HepG2 (cell line): ENCODE data around the gene GALNT17. TPM values are rescaled to one million over a fixed set of nuclear protein-coding genes. Genes with fewer than 3 reads are reported as not detected.

Experiments used
- ATAC-seq: fragments of 200-7000 bp; cut with Tn5 transposase; 3 replicates; pipeline ENCODE4 v1.9.1; 2020; ENCODE audit warnings: mild to moderate bottlenecking, moderate library complexity
- BruUV-seq: library from RNA; stranded (reverse); fragments of 400-500 nt; replicated peaks from 2 replicates; lab custom pipeline; 2021; lab: Mats Ljungman, UMichigan
- CTCF ChIA-PET: fragments of 300-600 bp; formaldehyde crosslinking; extraction: SDS; loops from one replicate; lab custom pipeline; 2021; ENCODE audit warnings: low total read pairs, inconsistent platforms, low intra/inter-chr PET ratio; lab: Yijun Ruan, JAX
- POLR2A ChIA-PET: fragments of 350-600 bp; sonication (Branson Sonifier 250); formaldehyde crosslinking; loops from one replicate; lab custom pipeline; 2020; ENCODE audit warnings: antibody characterized with exemption, inconsistent platforms; lab: Yijun Ruan, JAX
- DNase-seq: peaks from one replicate; pipeline ENCODE4 v3.0.0-alpha.2; 2015; ENCODE audit warnings: low spot score
- FAIRE-seq: peaks from 3 replicates; lab custom pipeline; 2011; peaks lifted over from hg19 to GRCh38; lab: Jason Lieb, UNC
- H2AFZ ChIP-seq: one replicate; pipeline ENCODE4 v1.6.1; 2011; ENCODE audit warnings: low read length, inconsistent platforms
- H3K27ac ChIP-seq: fragments of 300-600 bp; 3 replicates; pipeline ENCODE4 v1.8.0; 2011; ENCODE audit warnings: mixed run types, mild to moderate bottlenecking, mixed read lengths, low read length, inconsistent platforms; ENCODE audit not compliant: insufficient read depth; ENCODE audit errors: extremely low read length
- H3K27me3 ChIP-seq, 2 experiments: fragments of 200-600 bp in 1 of 2; 2 replicates in 1 of 2; 3 replicates in 1 of 2; pipeline versions ENCODE4 v1.6.0 to v1.8.0; 2011; ENCODE audit warnings: low read length in 2 of 2, mild to moderate bottlenecking in 2 of 2, moderate library complexity in 2 of 2, inconsistent platforms in 1 of 2; ENCODE audit not compliant: insufficient read depth in 2 of 2, control insufficient read depth in 1 of 2
- H3K36me3 ChIP-seq, 2 experiments: fragments of 200-600 bp in 1 of 2; replicated peaks in 1 of 2; 2 replicates in 1 of 2; 3 replicates in 1 of 2; pipeline versions ENCODE4 v1.5.1 to v1.8.0; 2011; ENCODE audit warnings: low read length in 2 of 2, inconsistent platforms in 1 of 2; ENCODE audit not compliant: insufficient read depth in 2 of 2, control insufficient read depth in 1 of 2
- H3K4me1 ChIP-seq: 2 replicates; pipeline ENCODE4 v1.5.1; 2012; ENCODE audit warnings: low read length, inconsistent platforms; ENCODE audit not compliant: insufficient read depth
- H3K4me2 ChIP-seq: 2 replicates; pipeline ENCODE4 v1.6.0; 2011; ENCODE audit warnings: low read depth, low read length, inconsistent platforms
- H3K4me3 ChIP-seq, 3 experiments: fragments of 200-600 bp in 1 of 3; sonication (generic), shearing (Covaris generic) in 1 of 3; replicated peaks in 1 of 3; 2 replicates each; pipeline ENCODE4 v1.5.1; 2011 to 2016; ENCODE audit warnings: low read length in 3 of 3, inconsistent platforms in 2 of 3, low read depth in 2 of 3, mild to moderate bottlenecking in 2 of 3, control low read depth in 1 of 3, mixed read lengths in 1 of 3; ENCODE audit not compliant: insufficient read depth in 1 of 3
- H3K79me2 ChIP-seq: one replicate; pipeline ENCODE4 v1.6.1; 2011; ENCODE audit warnings: low read length, inconsistent platforms; ENCODE audit not compliant: insufficient read depth
- H3K9ac ChIP-seq: 2 replicates; pipeline ENCODE4 v1.6.0; 2011; ENCODE audit warnings: mild to moderate bottlenecking, low read depth, low read length, inconsistent platforms; ENCODE audit not compliant: insufficient read depth
- H3K9me3 ChIP-seq: 2 replicates; pipeline ENCODE4 v1.5.1; 2012; ENCODE audit warnings: mild to moderate bottlenecking, low read length
- H4K20me1 ChIP-seq: 2 replicates; pipeline ENCODE4 v1.6.0; 2011; ENCODE audit warnings: inconsistent platforms, mild to moderate bottlenecking, low read length, moderate library complexity; ENCODE audit not compliant: insufficient read depth
- FOSL2 ChIP-seq: sonication (generic); formaldehyde crosslinking; IDR thresholded peaks from 2 replicates; pipeline ENCODE4 v1.4.0; 2020; ENCODE audit warnings: missing genetic modification reagents
- NCOA5 ChIP-seq: sonication (generic); formaldehyde crosslinking; IDR thresholded peaks from 2 replicates; pipeline ENCODE4 v1.4.0; 2020; ENCODE audit warnings: missing genetic modification reagents
- TIGD3 ChIP-seq: sonication (generic); formaldehyde crosslinking; IDR thresholded peaks from 2 replicates; pipeline ENCODE4 v1.5.1; 2020; ENCODE audit warnings: mild to moderate bottlenecking, missing genetic modification reagents, borderline replicate concordance
- XBP1 ChIP-seq: sonication (generic); formaldehyde crosslinking; IDR thresholded peaks from 2 replicates; pipeline ENCODE4 v1.5.0; 2020; ENCODE audit warnings: missing genetic modification reagents
- ZMAT5 ChIP-seq: sonication (generic); formaldehyde crosslinking; IDR thresholded peaks from 2 replicates; pipeline ENCODE4 v1.5.0; 2020; ENCODE audit warnings: mild to moderate bottlenecking, low read depth, missing genetic modification reagents, borderline replicate concordance
- ZNF160 ChIP-seq: sonication (generic); formaldehyde crosslinking; IDR thresholded peaks from 2 replicates; pipeline ENCODE4 v1.8.0; 2022; ENCODE audit warnings: mild to moderate bottlenecking, inconsistent platforms, missing genetic modification reagents
- ZNF17 ChIP-seq: sonication (generic); formaldehyde crosslinking; IDR thresholded peaks from 2 replicates; pipeline ENCODE4 v1.5.0; 2020; ENCODE audit warnings: mild to moderate bottlenecking, missing genetic modification reagents
- ZNF543 ChIP-seq: sonication (generic); formaldehyde crosslinking; IDR thresholded peaks from 2 replicates; pipeline ENCODE4 v1.4.0; 2020; ENCODE audit warnings: mild to moderate bottlenecking, missing genetic modification reagents
- WGBS: methylation state at CpG from one replicate; pipeline ENCODE4 v1.1.6; 2017; ENCODE audit warnings: low lambda C conversion rate; 5-methylcytosine and 5-hydroxymethylcytosine counted together
- in situ Hi-C: cut with HindIII; loops from 2 replicates; pipeline ENCODE4 v1.10.0; 2017; ENCODE audit warnings: low pct_unique_long_range_greater_than_20kb; ENCODE audit not compliant: extremely low pct_ligation_motif_present
- intact Hi-C: fragments of 100-400 bp; cut with micrococcal nuclease; formaldehyde crosslinking; loops from one replicate; pipeline ENCODE4 v1.10.0; 2022; ENCODE audit not compliant: unreplicated experiment
- polyA plus RNA-seq, 8 experiments: library from polyadenylated mRNA; depleted of rRNA in 3 of 8; stranded (reverse) in 7 of 8; unstranded in 1 of 8; fragments of >200 nt; fragmentation: Illumina TruSeq in 4 of 8; extraction: Trizol in 4 of 8; gene quantifications; 2 replicates each; pipeline versions ENCODE4 v1.2.1 to v1.2.3, GENCODE V29; 2011 to 2016; ENCODE audit warnings: low read depth in 4 of 8, missing spikeins in 1 of 8, mixed read lengths in 1 of 8; ENCODE audit not compliant: insufficient read depth in 1 of 8
- total RNA-seq, 5 experiments: library from RNA; depleted of rRNA; stranded (reverse); fragments of >200 nt; fragmentation: Illumina TruSeq; extraction: Trizol; gene quantifications; 2 replicates each; pipeline ENCODE4 v1.2.3, GENCODE V29; 2016; ENCODE audit warnings: low read depth in 1 of 5
- TF ChIP-seq, protein P1 (sequence below): fragments of 450-650 bp; IDR thresholded peaks from 2 replicates; pipeline ENCODE4 v1.6.1; 2017; ENCODE audit warnings: mild to moderate bottlenecking
- TF ChIP-seq, protein P2 (sequence below): sonication (generic); formaldehyde crosslinking; IDR thresholded peaks from 2 replicates; pipeline ENCODE4 v1.5.0; 2020; ENCODE audit warnings: mild to moderate bottlenecking, missing genetic modification reagents, moderate library complexity
- TF ChIP-seq, protein P3 (sequence below): sonication (generic); formaldehyde crosslinking; IDR thresholded peaks from 2 replicates; pipeline ENCODE4 v1.8.0; 2022; ENCODE audit warnings: low read depth, missing genetic modification reagents

The GALNT17 gene
- total and polyA plus RNA-seq, 2 of the 13 experiments (the other 11 are each of a cell fraction or from before 2014, with no cell fraction given) = not detected

DNA sequence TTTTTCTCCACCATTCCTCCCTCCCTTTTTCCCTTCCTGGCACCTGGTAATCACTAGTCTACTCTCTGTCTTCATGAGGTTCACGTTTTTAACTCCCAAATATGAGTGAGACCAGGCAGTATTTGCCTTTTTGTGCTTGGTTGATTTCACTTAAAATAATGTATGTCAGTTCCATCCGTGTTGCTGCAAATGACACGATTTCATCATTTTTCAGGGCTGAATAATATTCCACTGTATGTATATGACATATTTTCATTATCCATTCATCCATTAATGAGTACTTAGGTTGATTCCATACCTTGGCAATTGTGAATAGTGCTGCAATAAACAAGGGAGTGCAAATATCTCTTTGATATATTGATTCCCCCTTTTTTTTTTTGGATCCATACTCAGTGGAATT, 25.8 kb downstream of the GALNT17 start:
- intact Hi-C loops = no loop called here
- no TSS peak for BruUV-seq
- Histone ChIP-seq H4K20me1 (no peaks in the 10 kb centered on the region), H3K9me3 (no peaks in the 10 kb centered on the region), H3K4me1 (no peaks in the 10 kb centered on the region), H3K4me3 (no peak overlapping the region), H3K9ac (no peak overlapping the region), H2AFZ (no peak overlapping the region), H3K79me2 (no peaks in the 10 kb centered on the region), H3K4me2 (no peak overlapping the region), H3K27ac (no peak overlapping the region), H3K27me3 (no peaks in the 10 kb centered on the region; a peak in 1 of 5 replicates), H3K36me3 (no peaks in the 10 kb centered on the region)
- POLR2A ChIA-PET = no interaction called here
- no peak for FAIRE-seq
- 11% methylated on average over 3 of the region's 3 CpGs for WGBS
- CTCF ChIA-PET = no interaction called here
- no peak for ATAC-seq
- DNase-seq = no peak
- no peak for TF ChIP-seq ZMAT5 (CRISPR knock-in tag)
- in situ Hi-C loops = no loop called here

DNA sequence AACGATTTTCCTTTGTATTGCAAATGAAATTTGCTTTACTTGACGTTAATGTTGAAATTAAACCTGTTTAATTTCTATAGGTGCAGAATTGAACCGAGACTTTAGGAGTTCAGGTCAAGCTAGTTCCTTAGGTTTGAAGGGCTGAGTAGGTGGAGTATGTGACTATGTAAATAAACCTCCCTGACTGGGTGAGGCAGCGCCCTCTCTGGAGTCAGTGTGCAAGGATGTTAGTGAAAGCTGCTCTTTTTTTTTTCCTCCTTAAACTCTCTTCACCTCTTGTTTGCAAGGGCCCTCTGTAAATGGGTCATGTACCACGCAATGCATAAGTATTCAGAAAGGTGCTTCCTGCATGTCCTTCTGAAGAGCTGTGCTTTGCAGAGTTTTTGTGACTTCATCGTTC, 33.8 kb downstream of the GALNT17 start:
- Histone ChIP-seq H3K4me1 (no peaks in the 10 kb centered on the region), H3K9me3 (no peaks in the 10 kb centered on the region; the same call in 1 of the 2 replicates), H3K79me2 (no peaks in the 10 kb centered on the region), H3K36me3 (no peaks in the 10 kb centered on the region), H3K9ac (no peak overlapping the region), H4K20me1 (no peaks in the 10 kb centered on the region), H2AFZ (no peak overlapping the region), H3K4me2 (no peak overlapping the region), H3K27me3 (no peaks in the 10 kb centered on the region; a peak in 1 of 5 replicates), H3K4me3 (no peak overlapping the region), H3K27ac (no peak overlapping the region)
- no TSS peak for BruUV-seq
- no peak for FAIRE-seq
- ChIA-PET CTCF (no interaction called here), POLR2A (no interaction called here)
- WGBS = 24% methylated on average over 6 of the region's 6 CpGs
- ATAC-seq = no peak
- in situ Hi-C loops = no loop called here
- no peak for DNase-seq
- intact Hi-C loops = no loop called here
- TF ChIP-seq, protein P1, sequence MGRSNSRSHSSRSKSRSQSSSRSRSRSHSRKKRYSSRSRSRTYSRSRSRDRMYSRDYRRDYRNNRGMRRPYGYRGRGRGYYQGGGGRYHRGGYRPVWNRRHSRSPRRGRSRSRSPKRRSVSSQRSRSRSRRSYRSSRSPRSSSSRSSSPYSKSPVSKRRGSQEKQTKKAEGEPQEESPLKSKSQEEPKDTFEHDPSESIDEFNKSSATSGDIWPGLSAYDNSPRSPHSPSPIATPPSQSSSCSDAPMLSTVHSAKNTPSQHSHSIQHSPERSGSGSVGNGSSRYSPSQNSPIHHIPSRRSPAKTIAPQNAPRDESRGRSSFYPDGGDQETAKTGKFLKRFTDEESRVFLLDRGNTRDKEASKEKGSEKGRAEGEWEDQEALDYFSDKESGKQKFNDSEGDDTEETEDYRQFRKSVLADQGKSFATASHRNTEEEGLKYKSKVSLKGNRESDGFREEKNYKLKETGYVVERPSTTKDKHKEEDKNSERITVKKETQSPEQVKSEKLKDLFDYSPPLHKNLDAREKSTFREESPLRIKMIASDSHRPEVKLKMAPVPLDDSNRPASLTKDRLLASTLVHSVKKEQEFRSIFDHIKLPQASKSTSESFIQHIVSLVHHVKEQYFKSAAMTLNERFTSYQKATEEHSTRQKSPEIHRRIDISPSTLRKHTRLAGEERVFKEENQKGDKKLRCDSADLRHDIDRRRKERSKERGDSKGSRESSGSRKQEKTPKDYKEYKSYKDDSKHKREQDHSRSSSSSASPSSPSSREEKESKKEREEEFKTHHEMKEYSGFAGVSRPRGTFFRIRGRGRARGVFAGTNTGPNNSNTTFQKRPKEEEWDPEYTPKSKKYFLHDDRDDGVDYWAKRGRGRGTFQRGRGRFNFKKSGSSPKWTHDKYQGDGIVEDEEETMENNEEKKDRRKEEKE = no peak
- TF ChIP-seq ZNF17 (CRISPR knock-in tag) = no peak
- TF ChIP-seq ZNF160 (CRISPR knock-in tag) = no peak
- TF ChIP-seq TIGD3 = no peak
- TF ChIP-seq, protein P2, sequence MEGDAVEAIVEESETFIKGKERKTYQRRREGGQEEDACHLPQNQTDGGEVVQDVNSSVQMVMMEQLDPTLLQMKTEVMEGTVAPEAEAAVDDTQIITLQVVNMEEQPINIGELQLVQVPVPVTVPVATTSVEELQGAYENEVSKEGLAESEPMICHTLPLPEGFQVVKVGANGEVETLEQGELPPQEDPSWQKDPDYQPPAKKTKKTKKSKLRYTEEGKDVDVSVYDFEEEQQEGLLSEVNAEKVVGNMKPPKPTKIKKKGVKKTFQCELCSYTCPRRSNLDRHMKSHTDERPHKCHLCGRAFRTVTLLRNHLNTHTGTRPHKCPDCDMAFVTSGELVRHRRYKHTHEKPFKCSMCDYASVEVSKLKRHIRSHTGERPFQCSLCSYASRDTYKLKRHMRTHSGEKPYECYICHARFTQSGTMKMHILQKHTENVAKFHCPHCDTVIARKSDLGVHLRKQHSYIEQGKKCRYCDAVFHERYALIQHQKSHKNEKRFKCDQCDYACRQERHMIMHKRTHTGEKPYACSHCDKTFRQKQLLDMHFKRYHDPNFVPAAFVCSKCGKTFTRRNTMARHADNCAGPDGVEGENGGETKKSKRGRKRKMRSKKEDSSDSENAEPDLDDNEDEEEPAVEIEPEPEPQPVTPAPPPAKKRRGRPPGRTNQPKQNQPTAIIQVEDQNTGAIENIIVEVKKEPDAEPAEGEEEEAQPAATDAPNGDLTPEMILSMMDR (CRISPR knock-in tag) = no peak
- TF ChIP-seq NCOA5 = no peak
- TF ChIP-seq, protein P3, sequence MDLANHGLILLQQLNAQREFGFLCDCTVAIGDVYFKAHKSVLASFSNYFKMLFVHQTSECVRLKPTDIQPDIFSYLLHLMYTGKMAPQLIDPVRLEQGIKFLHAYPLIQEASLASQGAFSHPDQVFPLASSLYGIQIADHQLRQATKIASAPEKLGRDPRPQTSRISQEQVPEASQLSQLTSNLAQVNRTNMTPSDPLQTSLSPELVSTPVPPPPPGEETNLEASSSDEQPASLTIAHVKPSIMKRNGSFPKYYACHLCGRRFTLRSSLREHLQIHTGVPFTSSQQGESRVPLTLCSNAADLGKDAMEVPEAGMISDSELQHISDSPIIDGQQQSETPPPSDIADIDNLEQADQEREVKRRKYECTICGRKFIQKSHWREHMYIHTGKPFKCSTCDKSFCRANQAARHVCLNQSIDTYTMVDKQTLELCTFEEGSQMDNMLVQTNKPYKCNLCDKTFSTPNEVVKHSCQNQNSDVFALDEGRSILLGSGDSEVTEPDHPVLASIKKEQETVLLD (CRISPR knock-in tag) = no peak
- TF ChIP-seq FOSL2 (CRISPR knock-in tag) = no peak
- no peak for TF ChIP-seq XBP1 (CRISPR knock-in tag)
- no peak for TF ChIP-seq ZNF543 (CRISPR knock-in tag)
